Common myeloid progenitor, CD34-positive (primary cell): ENCODE measurements around the gene OTC.

ENCODE experiments used
- CTCF ChIA-PET: fragments of 350-600 bp; sonication (Branson Sonifier 250); formaldehyde crosslinking; loops from one replicate; lab custom pipeline; 2021; ENCODE audit warnings: antibody characterized with exemption; lab: Charles Lee
- POLR2A ChIA-PET: fragments of 350-600 bp; sonication (Branson Sonifier 250); formaldehyde crosslinking; loops from one replicate; lab custom pipeline; 2021; ENCODE audit warnings: antibody characterized with exemption; lab: Charles Lee
- DNase-seq, 3 donors: peaks; one replicate each; pipeline versions ENCODE4 v3.0.0 to v3.0.0-alpha.2; 2013
- H3K27ac ChIP-seq, 2 experiments: 1 replicate in 1 of 2; 2 replicates in 1 of 2; pipeline ENCODE4 v1.7.0; 2013; ENCODE audit warnings: inconsistent platforms in 2 of 2, low read length in 2 of 2, mild to moderate bottlenecking in 2 of 2, low read depth in 1 of 2, moderate library complexity in 1 of 2; ENCODE audit not compliant: severe bottlenecking in 2 of 2, insufficient read depth in 1 of 2, poor library complexity in 1 of 2
- H3K27me3 ChIP-seq, 5 experiments: replicated peaks in 2 of 5; 1 replicate in 3 of 5; 2 replicates in 2 of 5; pipeline versions ENCODE4 v1.6.1 to v1.7.0; 2013; ENCODE audit warnings: low read length in 4 of 5, mild to moderate bottlenecking in 2 of 5, moderate library complexity in 2 of 5, inconsistent platforms in 1 of 5; ENCODE audit not compliant: insufficient read depth in 5 of 5, control insufficient read depth in 4 of 5
- H3K36me3 ChIP-seq, 4 experiments: 1 replicate in 2 of 4; 2 replicates in 2 of 4; pipeline versions ENCODE4 v1.6.1 to v1.7.0; 2013; ENCODE audit warnings: low read length in 3 of 4, control low read depth in 1 of 4, mild to moderate bottlenecking in 1 of 4; ENCODE audit not compliant: control insufficient read depth in 4 of 4, insufficient read depth in 4 of 4
- H3K4me1 ChIP-seq, 4 experiments: 1 replicate in 3 of 4; 2 replicates in 1 of 4; pipeline versions ENCODE4 v1.6.1 to v1.7.1; 2013; ENCODE audit warnings: low read length in 3 of 4, mild to moderate bottlenecking in 3 of 4, control low read depth in 1 of 4, inconsistent platforms in 1 of 4, moderate library complexity in 1 of 4; ENCODE audit not compliant: control insufficient read depth in 4 of 4, insufficient read depth in 4 of 4; ENCODE audit errors: control extremely low read depth in 1 of 4
- H3K4me3 ChIP-seq, 7 experiments: 1 replicate in 4 of 7; 2 replicates in 3 of 7; pipeline versions ENCODE4 v1.5.1 to v1.7.0; 2013; ENCODE audit warnings: mild to moderate bottlenecking in 7 of 7, low read length in 6 of 7, moderate library complexity in 6 of 7, inconsistent platforms in 2 of 7, low read depth in 2 of 7, control low read depth in 1 of 7; ENCODE audit not compliant: insufficient read depth in 4 of 7, control insufficient read depth in 1 of 7; ENCODE audit errors: extremely low read depth in 1 of 7
- H3K9me3 ChIP-seq, 5 experiments: 1 replicate in 4 of 5; 2 replicates in 1 of 5; pipeline versions ENCODE4 v1.6.1 to v1.7.1; 2013; ENCODE audit warnings: low read length in 4 of 5, mild to moderate bottlenecking in 2 of 5, inconsistent platforms in 1 of 5, low read depth in 1 of 5, moderate library complexity in 1 of 5; ENCODE audit not compliant: control insufficient read depth in 4 of 5, insufficient read depth in 2 of 5; ENCODE audit errors: control extremely low read depth in 1 of 5
- WGBS: methylation state at CpG from one replicate; pipeline ENCODE4 v1.1.5; 2013; ENCODE audit not compliant: insufficient coverage; 5-methylcytosine and 5-hydroxymethylcytosine counted together

Gene OTC

DNA sequence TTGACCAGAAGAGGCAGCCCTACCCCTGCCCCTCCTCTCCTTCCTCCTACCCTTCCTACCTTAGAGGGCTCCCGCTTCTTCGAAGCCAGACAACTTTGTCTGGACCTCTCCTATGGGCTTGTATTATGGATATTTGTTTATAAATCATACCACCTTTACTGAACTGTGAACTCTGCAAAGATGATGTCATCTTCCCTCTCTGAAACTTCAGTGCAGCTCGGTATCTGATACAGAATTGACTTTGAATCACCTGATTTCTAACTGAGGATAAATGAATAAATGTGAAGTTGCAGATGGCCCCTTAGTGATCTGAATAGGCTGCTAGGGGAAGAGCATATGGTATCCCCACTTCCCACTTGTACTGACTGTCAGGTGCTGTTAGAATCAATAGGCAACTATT lies 1.1 kb upstream of the OTC start:
- WGBS: 100% methylated on average over 1 of the region's 3 CpGs
- CTCF ChIA-PET: no interaction called here

DNA sequence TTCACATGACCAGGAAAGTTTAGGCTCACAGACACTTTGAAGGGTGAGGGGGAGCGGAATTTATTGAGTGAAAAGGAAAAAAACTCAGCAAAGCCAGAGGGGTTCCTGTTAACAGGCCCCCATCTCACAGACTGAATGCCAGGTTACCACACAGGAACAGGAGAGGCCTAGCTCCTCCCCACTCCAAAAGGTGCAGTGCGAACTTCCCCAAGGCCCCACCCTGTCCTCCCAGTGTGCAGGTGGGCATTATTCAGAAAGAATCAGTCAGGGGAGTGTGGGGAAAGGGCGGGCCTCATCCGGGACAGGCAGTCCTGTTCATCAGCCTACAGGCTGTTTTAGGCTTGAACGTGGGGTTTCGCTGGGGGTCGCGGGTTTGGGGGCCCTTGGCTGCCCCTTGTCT lies 4.0 kb downstream of the OTC start:
- CTCF ChIA-PET: no interaction called here
- Histone ChIP-seq H3K9me3 (no peaks in the 10 kb centered on the region), H3K4me3 (no peak overlapping the region), H3K36me3 (no peaks in the 10 kb centered on the region), H3K4me1 (no peaks in the 10 kb centered on the region), H3K27ac (no peak overlapping the region), H3K27me3 (no peaks in the 10 kb centered on the region)
- POLR2A ChIA-PET: no interaction called here
- WGBS: 71% methylated on average over 1 of the region's 8 CpGs
- DNase-seq: no peak

More for the DNA sequence above, 1.1 kb upstream of the OTC start:
- Histone ChIP-seq H3K4me3 (no peak overlapping the region), H3K4me1 (peaks cover 0 to 2% (median 0%) of the 10 kb centered on the region in 4 experiments), H3K36me3 (no peaks in the 10 kb centered on the region), H3K27me3 (peaks cover 0 to 2% (median 0%) of the 10 kb centered on the region in 5 experiments), H3K27ac (no peak overlapping the region), H3K9me3 (no peaks in the 10 kb centered on the region)
- POLR2A ChIA-PET: no interaction called here
- DNase-seq: no peak

DNA sequence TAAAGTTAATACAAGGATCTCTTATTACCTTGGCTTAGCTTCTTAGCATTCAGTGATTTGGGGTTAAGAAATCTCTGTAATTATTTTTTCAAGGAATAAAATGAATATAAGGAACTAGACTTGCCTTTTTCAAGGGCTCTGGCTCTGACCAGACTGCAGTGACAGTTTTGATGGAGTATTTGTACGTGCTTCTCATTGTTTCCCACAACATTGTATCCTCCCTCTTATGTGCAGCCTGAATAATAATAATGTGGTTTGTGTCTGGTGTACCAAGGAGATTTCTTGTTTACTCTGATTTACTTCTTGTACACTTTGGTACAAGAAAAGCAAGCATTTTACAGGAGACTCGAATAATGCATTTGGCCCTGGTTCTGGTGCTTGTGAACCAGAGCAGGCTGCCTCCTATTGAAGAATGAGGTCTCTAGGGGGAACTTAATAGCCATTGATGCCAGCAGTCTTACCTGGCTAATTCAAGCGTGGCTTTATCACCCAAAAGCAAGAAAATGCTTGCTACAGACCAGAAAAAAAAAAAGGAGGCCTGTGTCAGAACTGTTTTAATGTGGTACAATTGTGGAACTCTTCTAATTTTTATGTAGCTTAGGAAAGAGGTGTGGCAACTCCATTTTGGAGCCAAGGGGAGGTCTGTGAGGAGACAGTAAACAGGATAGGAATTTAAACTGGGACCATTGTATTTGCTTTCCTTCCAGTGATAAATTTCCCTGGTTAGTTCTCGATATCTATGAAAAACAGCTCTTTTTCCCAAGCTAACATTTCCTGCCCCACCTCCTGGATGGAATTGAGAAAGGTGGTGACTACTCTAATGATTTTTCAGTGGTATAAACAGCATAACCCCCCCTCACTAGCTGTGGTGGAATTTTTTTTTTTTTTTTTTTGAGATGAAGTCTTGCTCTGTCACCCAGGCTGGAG lies 5.6 kb downstream of the OTC start:
- Histone ChIP-seq H3K4me3 (no peak overlapping the region), H3K27me3 (no peaks in the 10 kb centered on the region), H3K36me3 (no peaks in the 10 kb centered on the region), H3K9me3 (no peaks in the 10 kb centered on the region), H3K27ac (no peak overlapping the region), H3K4me1 (no peaks in the 10 kb centered on the region)
- CTCF ChIA-PET: no interaction called here
- POLR2A ChIA-PET: no interaction called here
- WGBS: 51% methylated on average over 2 of the region's 4 CpGs
- DNase-seq: no peak

DNA sequence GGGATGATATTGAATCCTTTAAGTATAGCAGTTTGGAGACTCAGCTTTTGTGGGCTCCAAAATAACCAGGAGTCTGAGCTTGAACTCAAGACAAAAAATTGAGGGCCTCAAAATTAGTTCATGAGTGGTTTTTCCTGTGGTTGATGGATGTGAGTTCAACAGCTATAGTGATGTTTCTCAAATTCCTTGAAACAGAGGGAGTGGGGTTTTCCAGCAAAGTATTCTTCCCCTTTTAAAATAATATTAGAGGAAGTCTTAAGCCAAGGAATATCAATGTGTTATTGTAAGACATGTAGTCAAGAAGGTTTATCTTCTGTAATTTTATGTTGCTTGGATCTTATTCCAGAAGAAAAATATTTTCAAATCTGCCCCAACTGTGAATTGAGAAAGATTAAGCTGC lies 10.6 kb downstream of the OTC start:
- Histone ChIP-seq H3K9me3 (no peaks in the 10 kb centered on the region), H3K4me3 (no peak overlapping the region), H3K27me3 (peaks cover 0 to 3% (median 0%) of the 10 kb centered on the region in 5 experiments), H3K27ac (no peak overlapping the region), H3K36me3 (no peaks in the 10 kb centered on the region), H3K4me1 (no peaks in the 10 kb centered on the region)
- ChIA-PET POLR2A (no interaction called here), CTCF (no interaction called here)
- peak in 1 of 3 donors; percentile 1 for DNase-seq

DNA sequence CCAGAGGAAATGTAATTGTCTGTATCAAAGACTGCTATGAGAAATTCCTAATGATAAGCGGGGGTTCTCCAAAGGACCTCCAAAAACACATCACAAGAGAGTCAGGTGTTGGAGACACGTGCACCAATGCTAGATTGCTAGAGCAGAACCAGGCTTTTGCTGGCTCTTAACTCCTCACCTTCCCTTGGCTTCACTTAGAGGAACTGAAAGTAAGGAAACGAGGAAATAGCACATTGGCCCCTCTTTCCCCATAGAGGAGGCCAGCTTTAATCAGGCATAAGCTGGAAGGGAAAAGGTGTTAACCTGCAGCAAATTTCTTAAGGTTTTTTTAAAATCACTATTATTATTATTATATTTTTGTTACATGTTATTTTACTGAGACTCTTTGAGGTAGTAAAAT lies 13.6 kb downstream of the OTC start:
- DNase-seq: no peak
- CTCF ChIA-PET: no interaction called here
- WGBS: 74% methylated on average over 3 of the region's 3 CpGs
- no peaks in the 10 kb centered on the region for H3K4me1 ChIP-seq
- H3K27me3 ChIP-seq: peaks cover 0 to 3% (median 0%) of the 10 kb centered on the region in 5 experiments
- no peak overlapping the region for H3K27ac ChIP-seq
- POLR2A ChIA-PET: interaction anchor here (0.6 kb wide), 1 partner anchor 10 kb away, joined by 4 read pairs; no protein-coding TSS in a partner anchor
- H3K9me3 ChIP-seq: no peaks in the 10 kb centered on the region
- no peaks in the 10 kb centered on the region for H3K36me3 ChIP-seq
- H3K4me3 ChIP-seq: no peak overlapping the region

DNA sequence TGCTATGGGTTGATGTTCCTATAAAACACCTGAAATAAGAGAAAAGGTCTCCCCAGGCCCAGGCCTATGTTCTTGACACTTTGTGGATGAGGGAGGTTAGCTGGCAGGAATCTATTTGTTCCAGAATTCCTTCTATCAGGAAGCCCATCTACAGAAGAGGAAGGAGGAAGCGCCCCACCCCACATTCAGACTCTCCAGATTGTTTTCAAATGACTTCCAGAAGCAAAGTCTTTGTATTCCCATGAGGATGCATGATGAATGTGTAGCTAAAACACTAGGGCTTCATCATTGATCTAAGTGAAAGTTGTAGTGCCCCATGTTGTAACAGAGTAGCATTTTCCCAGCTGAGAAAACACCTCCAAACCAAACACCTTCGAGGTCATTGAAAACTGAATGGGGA lies 16.4 kb downstream of the OTC start:
- Histone ChIP-seq H3K4me3 (no peak overlapping the region), H3K4me1 (no peaks in the 10 kb centered on the region), H3K27ac (no peak overlapping the region), H3K36me3 (no peaks in the 10 kb centered on the region), H3K9me3 (no peaks in the 10 kb centered on the region), H3K27me3 (peaks cover 0 to 3% (median 0%) of the 10 kb centered on the region in 5 experiments)
- POLR2A ChIA-PET: no interaction called here
- no peak for DNase-seq
- WGBS: no CpG with 5 or more reads among the region's 2 CpGs
- CTCF ChIA-PET: no interaction called here

DNA sequence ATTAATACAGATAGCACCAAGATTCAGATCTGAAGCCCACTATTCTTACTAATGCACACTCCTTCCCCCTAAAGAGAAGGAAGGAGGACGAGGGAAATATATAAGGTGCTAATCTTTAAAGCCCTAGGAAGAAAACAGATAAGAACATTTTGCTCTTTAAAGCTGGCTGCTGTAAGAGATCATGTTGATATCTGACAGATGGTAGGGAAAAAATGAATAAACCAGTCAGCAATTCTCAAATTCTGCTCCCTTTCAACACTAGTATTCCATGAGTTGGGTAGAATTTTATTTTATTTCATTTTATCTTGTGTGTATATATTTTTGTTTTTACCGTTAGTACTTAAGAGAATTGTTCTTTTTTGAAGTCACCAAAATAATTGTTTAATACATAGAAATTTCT lies 19.2 kb downstream of the OTC start:
- WGBS: no CpG with 5 or more reads among the region's 2 CpGs
- CTCF ChIA-PET: no interaction called here
- H3K27ac ChIP-seq: no peak overlapping the region
- no peaks in the 10 kb centered on the region for H3K4me1 ChIP-seq
- H3K27me3 ChIP-seq: no peaks in the 10 kb centered on the region
- POLR2A ChIA-PET: no interaction called here
- no peaks in the 10 kb centered on the region for H3K36me3 ChIP-seq
- DNase-seq: no peak
- H3K4me3 ChIP-seq: no peak overlapping the region
- no peaks in the 10 kb centered on the region for H3K9me3 ChIP-seq
